WERI-Rb-1 (cell line): Measurements from ENCODE around the gene DPEP2NB.

Experiments used
- DNase-seq: peaks from one replicate; pipeline ENCODE4 v3.0.0-alpha.2; 2020
- H3K27ac ChIP-seq: fragments of 250-450 bp; sonication (Bioruptor Pico); 2 replicates; pipeline ENCODE4 v1.5.1; 2020; ENCODE audit warnings: mild to moderate bottlenecking, moderate library complexity
- H3K27me3 ChIP-seq: fragments of 250-450 bp; sonication (Bioruptor Pico); 2 replicates; pipeline ENCODE4 v1.5.1; 2021; ENCODE audit warnings: mild to moderate bottlenecking, low read depth, moderate library complexity; ENCODE audit not compliant: insufficient read depth, severe bottlenecking
- H3K36me3 ChIP-seq: fragments of 250-450 bp; sonication (Bioruptor Pico); 2 replicates; pipeline ENCODE4 v1.5.1; 2020; ENCODE audit warnings: mild to moderate bottlenecking, moderate library complexity
- H3K4me3 ChIP-seq: 2 replicates; pipeline ENCODE4 v1.5.1; 2011; ENCODE audit warnings: low read depth, mild to moderate bottlenecking, control low read depth, low read length
- H3K9me3 ChIP-seq: fragments of 250-450 bp; sonication (Bioruptor Pico); 2 replicates; pipeline ENCODE4 v1.5.1; 2021; ENCODE audit warnings: mild to moderate bottlenecking, moderate library complexity; ENCODE audit not compliant: severe bottlenecking
- TF ChIP-seq, protein P1 (sequence below): IDR thresholded peaks from 2 replicates; pipeline ENCODE4 v1.5.1; 2011; ENCODE audit warnings: low read depth, mild to moderate bottlenecking, control low read depth, inconsistent platforms, low read length

Gene DPEP2NB, protein sequence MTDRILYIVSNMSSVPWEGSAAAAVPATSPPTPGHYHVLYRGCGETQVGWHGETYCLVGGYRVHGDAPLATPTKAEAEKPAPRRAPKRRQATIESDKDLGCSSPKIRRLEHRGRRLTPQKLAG

DNA sequence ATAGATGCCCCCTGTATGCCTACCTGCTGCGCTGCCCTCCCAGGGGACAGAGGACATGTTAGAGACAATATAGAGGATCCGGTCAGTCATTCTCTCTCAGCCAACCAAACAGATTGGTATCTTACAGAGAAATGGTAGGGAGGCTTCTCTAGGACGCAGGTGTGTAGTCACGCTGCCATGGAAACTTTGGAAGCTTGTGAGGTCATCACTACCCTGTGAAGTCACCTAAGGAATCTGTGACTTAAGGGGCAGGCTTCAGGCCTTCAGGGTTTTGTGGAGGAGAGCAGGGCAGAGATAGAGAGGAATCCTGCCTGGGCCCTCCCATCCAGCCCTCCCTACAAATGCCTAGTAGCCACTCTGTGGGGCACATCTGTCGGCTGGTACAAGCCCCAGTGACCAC lies at the start of gene DPEP2NB:
Gene DPEP2NB, minus strand, starts transcription at position 231 of the 400 bp plus-strand sequence. Its CDS starts 141 bp downstream, at position 90.
- no peaks in the 10 kb centered on the region for H3K36me3 ChIP-seq
- H3K27ac ChIP-seq = no peak within 1 kb of the TSS
- no peak within 1 kb of the TSS for H3K4me3 ChIP-seq
- TF ChIP-seq, protein P1, sequence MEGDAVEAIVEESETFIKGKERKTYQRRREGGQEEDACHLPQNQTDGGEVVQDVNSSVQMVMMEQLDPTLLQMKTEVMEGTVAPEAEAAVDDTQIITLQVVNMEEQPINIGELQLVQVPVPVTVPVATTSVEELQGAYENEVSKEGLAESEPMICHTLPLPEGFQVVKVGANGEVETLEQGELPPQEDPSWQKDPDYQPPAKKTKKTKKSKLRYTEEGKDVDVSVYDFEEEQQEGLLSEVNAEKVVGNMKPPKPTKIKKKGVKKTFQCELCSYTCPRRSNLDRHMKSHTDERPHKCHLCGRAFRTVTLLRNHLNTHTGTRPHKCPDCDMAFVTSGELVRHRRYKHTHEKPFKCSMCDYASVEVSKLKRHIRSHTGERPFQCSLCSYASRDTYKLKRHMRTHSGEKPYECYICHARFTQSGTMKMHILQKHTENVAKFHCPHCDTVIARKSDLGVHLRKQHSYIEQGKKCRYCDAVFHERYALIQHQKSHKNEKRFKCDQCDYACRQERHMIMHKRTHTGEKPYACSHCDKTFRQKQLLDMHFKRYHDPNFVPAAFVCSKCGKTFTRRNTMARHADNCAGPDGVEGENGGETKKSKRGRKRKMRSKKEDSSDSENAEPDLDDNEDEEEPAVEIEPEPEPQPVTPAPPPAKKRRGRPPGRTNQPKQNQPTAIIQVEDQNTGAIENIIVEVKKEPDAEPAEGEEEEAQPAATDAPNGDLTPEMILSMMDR = no peak
- no peaks in the 10 kb centered on the region for H3K9me3 ChIP-seq
- H3K27me3 ChIP-seq = no peaks in the 10 kb centered on the region
- DNase-seq = no peak

DNA sequence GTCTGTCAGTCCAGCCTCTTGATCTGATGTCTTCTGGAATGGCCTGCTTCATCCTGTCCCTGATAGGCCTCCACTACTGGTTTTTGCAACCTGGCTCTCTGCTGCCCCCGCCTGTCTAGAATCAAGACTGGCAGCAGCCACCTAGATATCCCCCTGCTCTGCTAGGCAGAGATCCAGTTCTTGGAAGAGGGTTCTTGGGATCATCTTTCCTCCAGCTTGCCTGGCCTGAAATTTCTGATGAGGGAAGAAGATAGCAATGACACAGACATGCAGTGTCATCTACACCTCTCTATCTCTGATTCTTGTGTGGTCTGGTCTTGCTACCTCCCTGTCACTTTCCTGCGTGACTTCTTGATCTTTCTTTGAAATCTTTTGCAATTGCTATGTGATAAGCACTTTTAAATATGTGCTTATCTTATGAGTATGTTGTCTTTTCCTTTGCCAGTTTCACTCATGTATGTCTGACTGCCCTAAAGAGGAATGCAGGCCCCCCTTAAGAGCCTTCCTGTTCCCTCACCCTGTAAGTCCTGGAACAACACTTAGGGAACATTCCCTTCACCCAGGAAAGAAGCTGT lies 49.2 kb upstream of the DPEP2NB start:
- H3K36me3 ChIP-seq = peaks cover 3% of the 10 kb centered on the region
- TF ChIP-seq, protein P1 = peak; percentile 80
- H3K9me3 ChIP-seq = no peaks in the 10 kb centered on the region
- H3K27ac ChIP-seq = no peak overlapping the region
- H3K27me3 ChIP-seq = no peaks in the 10 kb centered on the region
- H3K4me3 ChIP-seq = no peak overlapping the region
- DNase-seq = peak; percentile 73

DNA sequence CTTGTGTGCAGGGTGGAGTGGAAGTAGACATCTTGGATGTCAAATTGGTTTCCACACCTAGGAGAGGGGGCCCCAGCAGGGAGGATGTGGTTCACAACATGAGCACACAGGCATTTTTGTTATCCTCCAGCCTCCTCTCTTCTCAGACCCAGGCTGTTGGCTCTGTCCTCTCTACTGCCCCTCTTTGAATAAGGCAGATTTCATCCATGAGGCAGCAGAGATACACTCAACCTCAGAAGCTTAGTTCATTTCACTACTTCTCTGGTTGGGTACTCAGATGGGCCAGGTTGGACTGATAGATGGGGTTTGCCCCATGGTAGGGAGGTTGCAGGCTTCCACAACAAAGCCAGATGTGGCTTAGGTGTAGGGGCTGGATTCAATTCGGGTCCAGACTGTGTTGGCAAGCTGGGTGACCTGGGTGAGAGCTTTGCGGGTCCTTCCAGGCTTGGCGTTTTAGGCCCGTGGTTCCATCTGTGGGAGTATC lies 47.2 kb upstream of the DPEP2NB start:
- TF ChIP-seq, protein P1 = no peak
- Histone ChIP-seq H3K27ac (no peak overlapping the region), H3K36me3 (peaks cover 3% of the 10 kb centered on the region), H3K27me3 (no peaks in the 10 kb centered on the region), H3K9me3 (no peaks in the 10 kb centered on the region), H3K4me3 (no peak overlapping the region)
- DNase-seq = no peak

DNA sequence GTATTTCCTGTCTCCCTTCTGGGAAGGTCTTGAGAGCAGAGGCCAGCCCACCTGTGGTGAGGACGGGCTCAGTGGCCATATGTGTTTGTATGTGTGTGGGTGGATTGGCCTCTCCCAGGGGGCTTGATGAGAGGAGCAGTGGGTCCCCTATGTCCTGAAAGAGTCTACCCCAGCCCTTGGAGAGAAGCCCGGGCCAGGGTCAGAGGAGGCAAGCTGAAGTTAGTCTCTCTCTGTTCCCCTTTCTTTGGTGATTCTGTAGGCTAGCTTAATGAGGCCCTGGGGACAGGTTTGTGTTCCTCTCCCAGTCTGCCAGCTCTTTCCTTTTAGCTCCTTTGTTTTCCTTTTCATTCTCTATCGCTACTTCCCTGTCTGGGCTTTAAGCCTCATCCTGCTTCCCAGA lies 45.7 kb upstream of the DPEP2NB start:
- TF ChIP-seq, protein P1 = no peak
- H3K4me3 ChIP-seq = no peak overlapping the region
- H3K27ac ChIP-seq = no peak overlapping the region
- no peak for DNase-seq
- H3K27me3 ChIP-seq = no peaks in the 10 kb centered on the region
- no peaks in the 10 kb centered on the region for H3K9me3 ChIP-seq
- H3K36me3 ChIP-seq = peaks cover 2% of the 10 kb centered on the region

DNA sequence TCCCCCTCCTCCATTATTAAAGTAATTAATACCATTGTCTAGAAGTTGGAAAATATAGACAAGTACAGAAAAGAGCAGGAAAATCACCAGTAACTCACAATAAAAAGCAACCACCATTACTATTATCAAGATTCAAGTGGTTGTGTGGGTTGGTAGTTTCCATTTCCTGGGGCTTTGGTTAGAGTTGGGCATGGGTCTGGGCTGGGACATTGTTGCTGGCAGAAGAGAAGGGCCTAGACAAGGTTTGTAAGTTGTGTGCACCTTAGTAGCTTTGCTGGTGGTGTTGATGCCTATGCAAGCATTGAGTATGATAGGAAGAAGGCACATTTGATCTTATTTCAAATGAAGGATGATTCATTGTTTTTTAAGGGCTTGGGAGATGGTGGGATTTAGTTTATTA lies 44.1 kb upstream of the DPEP2NB start:
- TF ChIP-seq, protein P1 = no peak
- Histone ChIP-seq H3K9me3 (no peaks in the 10 kb centered on the region), H3K27ac (no peak overlapping the region), H3K27me3 (no peaks in the 10 kb centered on the region), H3K4me3 (no peak overlapping the region), H3K36me3 (peaks cover 7% of the 10 kb centered on the region; the same call in 1 of the 2 replicates)
- no peak for DNase-seq
